ENCODE measurements around the gene ACTC1.

- TF ChIP-seq CTCF (IDR thresholded peaks at IDR 0.05) (no peak), POLR2A (IDR thresholded peaks at IDR 0.05) (no peak)
Measured at GRCh38 chr15:34804113-34804512, 8.8 kb upstream of the ACTC1 start.
